PFSK-1 (cell line): Measurements from ENCODE around the gene RASAL2.

Source experiments
- FOXP2 ChIP-seq: optimal IDR thresholded peaks from 2 replicates; pipeline ENCODE3; 2011; ENCODE audit warnings: borderline replicate concordance, control low read depth, inconsistent platforms; ENCODE audit not compliant: insufficient read depth; ENCODE audit errors: extremely low read length, extremely low read depth
- POLR2AphosphoS5 ChIP-seq: IDR thresholded peaks from 2 replicates; pipeline ENCODE4 v1.6.1; 2012; ENCODE audit warnings: low read depth, mild to moderate bottlenecking, control low read depth, low read length, moderate library complexity
- SIN3A ChIP-seq: IDR thresholded peaks from 2 replicates; pipeline ENCODE4 v1.6.1; 2012; ENCODE audit warnings: mild to moderate bottlenecking, low read length, moderate library complexity, borderline replicate concordance; ENCODE audit not compliant: insufficient read depth
- TAF1 ChIP-seq: IDR thresholded peaks from 2 replicates; pipeline ENCODE4 v1.6.1; 2012; ENCODE audit warnings: low read length, control low read depth, borderline replicate concordance; ENCODE audit not compliant: insufficient read depth
- TF ChIP-seq, protein P1 (sequence below), 2 experiments: IDR thresholded peaks; 2 replicates each; pipeline versions ENCODE4 v1.6.1 to v1.8.0; 2011 to 2012; ENCODE audit warnings: low read depth in 2 of 2, low read length in 2 of 2, control low read depth in 1 of 2, inconsistent platforms in 1 of 2, mild to moderate bottlenecking in 1 of 2, moderate library complexity in 1 of 2; ENCODE audit not compliant: insufficient read depth in 1 of 2

The RASAL2 gene

DNA sequence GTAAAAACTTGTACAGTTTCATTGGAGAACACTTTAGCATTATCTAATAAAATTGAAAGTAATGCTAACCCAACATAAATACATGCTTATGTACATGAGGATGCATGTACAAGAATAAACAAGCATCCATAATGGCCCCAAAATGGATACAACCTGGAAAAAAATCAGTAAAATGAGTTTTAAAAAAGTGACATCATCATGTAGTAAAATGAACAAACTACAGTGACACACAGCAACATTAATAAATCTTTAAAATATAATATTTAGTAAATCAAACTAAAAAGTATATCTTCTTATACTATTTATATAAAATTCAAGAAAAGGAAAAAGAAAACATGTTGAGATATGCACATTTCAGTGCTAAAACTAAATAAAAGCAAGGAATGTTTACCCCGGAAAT is 262.4 kb downstream of the RASAL2 start:
- no peak for TF ChIP-seq FOXP2
- TF ChIP-seq TAF1: no peak
- TF ChIP-seq POLR2AphosphoS5: no peak
- TF ChIP-seq, protein P1, sequence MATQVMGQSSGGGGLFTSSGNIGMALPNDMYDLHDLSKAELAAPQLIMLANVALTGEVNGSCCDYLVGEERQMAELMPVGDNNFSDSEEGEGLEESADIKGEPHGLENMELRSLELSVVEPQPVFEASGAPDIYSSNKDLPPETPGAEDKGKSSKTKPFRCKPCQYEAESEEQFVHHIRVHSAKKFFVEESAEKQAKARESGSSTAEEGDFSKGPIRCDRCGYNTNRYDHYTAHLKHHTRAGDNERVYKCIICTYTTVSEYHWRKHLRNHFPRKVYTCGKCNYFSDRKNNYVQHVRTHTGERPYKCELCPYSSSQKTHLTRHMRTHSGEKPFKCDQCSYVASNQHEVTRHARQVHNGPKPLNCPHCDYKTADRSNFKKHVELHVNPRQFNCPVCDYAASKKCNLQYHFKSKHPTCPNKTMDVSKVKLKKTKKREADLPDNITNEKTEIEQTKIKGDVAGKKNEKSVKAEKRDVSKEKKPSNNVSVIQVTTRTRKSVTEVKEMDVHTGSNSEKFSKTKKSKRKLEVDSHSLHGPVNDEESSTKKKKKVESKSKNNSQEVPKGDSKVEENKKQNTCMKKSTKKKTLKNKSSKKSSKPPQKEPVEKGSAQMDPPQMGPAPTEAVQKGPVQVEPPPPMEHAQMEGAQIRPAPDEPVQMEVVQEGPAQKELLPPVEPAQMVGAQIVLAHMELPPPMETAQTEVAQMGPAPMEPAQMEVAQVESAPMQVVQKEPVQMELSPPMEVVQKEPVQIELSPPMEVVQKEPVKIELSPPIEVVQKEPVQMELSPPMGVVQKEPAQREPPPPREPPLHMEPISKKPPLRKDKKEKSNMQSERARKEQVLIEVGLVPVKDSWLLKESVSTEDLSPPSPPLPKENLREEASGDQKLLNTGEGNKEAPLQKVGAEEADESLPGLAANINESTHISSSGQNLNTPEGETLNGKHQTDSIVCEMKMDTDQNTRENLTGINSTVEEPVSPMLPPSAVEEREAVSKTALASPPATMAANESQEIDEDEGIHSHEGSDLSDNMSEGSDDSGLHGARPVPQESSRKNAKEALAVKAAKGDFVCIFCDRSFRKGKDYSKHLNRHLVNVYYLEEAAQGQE (IDR thresholded peaks at IDR 0.05; ENCODE audit: insufficient read depth in 1 of 2, low read depth in 2 of 2, low read length in 2 of 2): no peak
- TF ChIP-seq SIN3A: no peak

DNA sequence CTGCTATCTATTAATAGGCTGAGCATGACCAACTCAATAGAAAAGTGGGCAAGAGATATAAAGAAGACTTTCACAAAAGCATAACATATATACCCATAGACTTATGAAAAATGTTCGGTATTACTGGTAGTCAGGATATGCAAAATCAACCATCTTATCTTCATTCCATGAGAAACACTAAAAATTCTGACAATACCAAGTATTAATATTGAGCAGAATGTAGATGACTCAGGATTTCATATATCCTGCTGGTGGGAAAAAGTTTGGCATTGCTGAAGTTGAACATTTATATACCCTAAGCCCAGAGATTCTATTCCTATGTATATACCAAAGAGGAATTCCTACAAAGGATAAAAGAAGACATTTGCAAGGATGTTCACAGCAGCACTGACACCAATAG is 264.6 kb downstream of the RASAL2 start:
- no peak for TF ChIP-seq FOXP2
- TF ChIP-seq TAF1: no peak
- TF ChIP-seq POLR2AphosphoS5: no peak
- TF ChIP-seq, protein P1 (IDR thresholded peaks at IDR 0.05; ENCODE audit: insufficient read depth in 1 of 2, low read depth in 2 of 2, low read length in 2 of 2): no peak
- TF ChIP-seq SIN3A: no peak

DNA sequence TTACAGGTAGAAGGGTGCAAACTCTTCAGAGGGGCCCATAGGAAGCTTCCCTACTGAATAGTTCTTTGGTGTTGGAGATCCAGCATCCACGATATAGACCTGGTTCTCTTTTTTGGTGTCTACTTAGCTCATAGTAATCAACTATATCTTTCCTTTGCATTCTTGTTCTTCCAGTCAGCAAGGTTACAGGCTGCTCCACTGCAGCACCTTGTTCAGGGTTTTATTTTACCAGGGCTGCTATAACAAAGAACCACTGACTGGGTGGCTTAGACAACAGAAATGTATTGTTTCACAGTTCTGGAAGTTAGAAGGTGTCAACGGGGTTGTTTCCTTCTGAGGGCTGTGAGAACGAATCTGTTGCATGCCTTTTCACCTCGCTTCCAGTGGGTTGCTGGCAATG is 266.5 kb downstream of the RASAL2 start:
- TF ChIP-seq FOXP2 (no peak), POLR2AphosphoS5 (no peak), SIN3A (no peak), TAF1 (no peak)
- TF ChIP-seq, protein P1 (IDR thresholded peaks at IDR 0.05; ENCODE audit: insufficient read depth in 1 of 2, low read depth in 2 of 2, low read length in 2 of 2): no peak

DNA sequence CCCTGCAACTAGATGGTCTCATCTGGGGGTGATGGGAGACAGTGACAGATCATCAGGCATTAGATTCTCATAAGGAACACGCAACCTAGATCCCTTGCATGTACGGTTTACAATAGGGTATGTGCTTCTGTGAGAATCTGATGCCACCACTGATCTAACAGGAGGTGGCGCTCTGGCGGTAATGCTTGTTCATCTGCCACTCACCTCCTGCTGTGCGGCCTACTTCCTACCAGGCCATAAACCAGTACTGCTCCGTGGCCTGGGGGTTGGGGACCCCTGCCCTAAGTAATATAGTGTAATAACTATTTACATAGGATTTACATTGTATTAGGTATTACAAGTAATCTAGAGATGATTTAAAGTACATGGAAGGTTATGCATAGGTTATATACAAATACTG is 267.9 kb downstream of the RASAL2 start:
- no peak for TF ChIP-seq POLR2AphosphoS5
- TF ChIP-seq FOXP2: no peak

DNA sequence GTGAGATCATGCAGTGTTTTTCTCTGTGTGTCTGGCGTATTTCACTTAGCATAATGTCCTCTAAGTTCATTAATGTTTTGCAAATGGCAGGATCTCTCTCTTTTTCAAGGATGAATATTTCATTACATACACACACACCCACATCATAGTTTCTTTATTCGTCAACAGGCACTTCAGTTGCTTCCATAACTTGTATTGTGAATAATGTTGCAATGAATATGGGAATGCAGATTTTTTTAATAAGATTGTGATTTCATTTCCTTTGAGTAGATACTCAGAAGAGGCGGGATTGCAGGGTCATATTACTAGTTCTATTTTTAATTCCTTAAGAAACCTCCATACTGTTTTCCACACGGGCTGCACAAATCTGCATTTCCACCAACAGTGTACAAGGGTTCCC is 268.8 kb downstream of the RASAL2 start:
- TF ChIP-seq, protein P1 (IDR thresholded peaks at IDR 0.05; ENCODE audit: insufficient read depth in 1 of 2, low read depth in 2 of 2, low read length in 2 of 2): no peak
- TF ChIP-seq POLR2AphosphoS5: no peak
- no peak for TF ChIP-seq TAF1
- TF ChIP-seq SIN3A: no peak
- no peak for TF ChIP-seq FOXP2
